Endothelial cell (in vitro differentiated cells): Measurements from ENCODE around the gene ZNF385B. TPM values are rescaled to one million over a fixed set of nuclear protein-coding genes. Genes with fewer than 3 reads are reported as not detected.

Source experiments
- DNase-seq: peaks from one replicate; pipeline ENCODE4 v3.0.0; 2021; ENCODE audit warnings: low spot score
- H3K27ac Mint-ChIP-seq: one replicate; pipeline ENCODE4 v1.8.0; 2021; ENCODE audit warnings: mixed read lengths, inconsistent platforms; ENCODE audit not compliant: unreplicated experiment
- H3K27me3 Mint-ChIP-seq: one replicate; pipeline ENCODE4 v1.8.0; 2021; ENCODE audit warnings: mild to moderate bottlenecking, moderate library complexity, mixed read lengths, inconsistent platforms; ENCODE audit not compliant: unreplicated experiment
- H3K36me3 Mint-ChIP-seq: one replicate; pipeline ENCODE4 v1.8.0; 2021; ENCODE audit warnings: mild to moderate bottlenecking, low read depth, mixed read lengths, inconsistent platforms; ENCODE audit not compliant: unreplicated experiment
- H3K4me1 Mint-ChIP-seq: one replicate; pipeline ENCODE4 v1.8.0; 2021; ENCODE audit warnings: mild to moderate bottlenecking, mixed read lengths, inconsistent platforms; ENCODE audit not compliant: unreplicated experiment
- H3K4me3 Mint-ChIP-seq: one replicate; pipeline ENCODE4 v1.8.0; 2021; ENCODE audit warnings: mild to moderate bottlenecking, mixed read lengths, inconsistent platforms; ENCODE audit not compliant: unreplicated experiment
- H3K9me3 Mint-ChIP-seq: one replicate; pipeline ENCODE4 v1.8.0; 2021; ENCODE audit warnings: mixed read lengths, inconsistent platforms; ENCODE audit not compliant: unreplicated experiment
- total RNA-seq: library from RNA; stranded (reverse); fragmentation: NEBNext Ultra II Directional; extraction: Animal tissue kit (Norgen Biotek cat#: 25700); gene quantifications from one replicate; pipeline ENCODE4 v1.2.1, GENCODE V29; 2021; ENCODE audit not compliant: unreplicated experiment
- TF ChIP-seq, protein P1 (sequence below): fragments of 200-600 bp; sonication (generic); IDR thresholded peaks from one replicate; pipeline ENCODE4 v1.5.0; 2021; ENCODE audit warnings: antibody characterized with exemption; ENCODE audit not compliant: unreplicated experiment

Gene ZNF385B
- total RNA-seq, 1 donor from 2014 or later = 0.49 TPM

GRCh38 chr2:179675435-179675834 is 186.0 kb downstream of the ZNF385B start:
- H3K27ac Mint-ChIP-seq = no peak overlapping the region
- H3K27me3 Mint-ChIP-seq = no peaks in the 10 kb centered on the region
- H3K9me3 Mint-ChIP-seq = no peaks in the 10 kb centered on the region
- DNase-seq = no peak
- H3K4me3 Mint-ChIP-seq = no peak overlapping the region
- no peaks in the 10 kb centered on the region for H3K36me3 Mint-ChIP-seq
- TF ChIP-seq, protein P1, sequence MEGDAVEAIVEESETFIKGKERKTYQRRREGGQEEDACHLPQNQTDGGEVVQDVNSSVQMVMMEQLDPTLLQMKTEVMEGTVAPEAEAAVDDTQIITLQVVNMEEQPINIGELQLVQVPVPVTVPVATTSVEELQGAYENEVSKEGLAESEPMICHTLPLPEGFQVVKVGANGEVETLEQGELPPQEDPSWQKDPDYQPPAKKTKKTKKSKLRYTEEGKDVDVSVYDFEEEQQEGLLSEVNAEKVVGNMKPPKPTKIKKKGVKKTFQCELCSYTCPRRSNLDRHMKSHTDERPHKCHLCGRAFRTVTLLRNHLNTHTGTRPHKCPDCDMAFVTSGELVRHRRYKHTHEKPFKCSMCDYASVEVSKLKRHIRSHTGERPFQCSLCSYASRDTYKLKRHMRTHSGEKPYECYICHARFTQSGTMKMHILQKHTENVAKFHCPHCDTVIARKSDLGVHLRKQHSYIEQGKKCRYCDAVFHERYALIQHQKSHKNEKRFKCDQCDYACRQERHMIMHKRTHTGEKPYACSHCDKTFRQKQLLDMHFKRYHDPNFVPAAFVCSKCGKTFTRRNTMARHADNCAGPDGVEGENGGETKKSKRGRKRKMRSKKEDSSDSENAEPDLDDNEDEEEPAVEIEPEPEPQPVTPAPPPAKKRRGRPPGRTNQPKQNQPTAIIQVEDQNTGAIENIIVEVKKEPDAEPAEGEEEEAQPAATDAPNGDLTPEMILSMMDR = no peak
- peaks cover 5% of the 10 kb centered on the region for H3K4me1 Mint-ChIP-seq

- Mint-ChIP-seq H3K9me3 (no peaks in the 10 kb centered on the region), H3K36me3 (no peaks in the 10 kb centered on the region), H3K4me3 (no peak overlapping the region), H3K27ac (no peak overlapping the region), H3K27me3 (no peaks in the 10 kb centered on the region), H3K4me1 (no peaks in the 10 kb centered on the region)
- TF ChIP-seq, protein P1 = no peak
- DNase-seq = no peak
Measured at GRCh38 chr2:179671043-179671981, 190.1 kb downstream of the ZNF385B start.

DNA sequence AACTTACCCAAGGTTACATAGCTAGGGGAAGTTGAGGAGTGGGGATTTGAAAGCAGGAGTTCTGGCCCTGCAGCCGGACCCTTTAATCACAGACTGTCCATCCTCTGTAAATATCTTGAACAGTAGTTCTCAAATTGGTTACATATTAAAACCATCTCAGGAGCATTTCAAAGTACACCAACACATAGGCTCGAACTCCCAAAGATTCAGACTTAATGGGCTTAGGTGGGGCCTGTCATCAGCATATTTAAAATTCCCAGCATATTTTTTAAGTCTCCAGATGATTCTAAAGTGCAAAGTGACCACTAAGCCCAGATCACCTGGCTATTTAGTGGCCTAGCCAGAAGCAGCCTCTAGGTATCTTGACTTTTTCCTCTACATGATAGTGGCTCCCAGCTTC is 192.2 kb downstream of the ZNF385B start:
- TF ChIP-seq, protein P1 = no peak
- no peaks in the 10 kb centered on the region for H3K27me3 Mint-ChIP-seq
- DNase-seq = no peak
- peaks cover 4% of the 10 kb centered on the region for H3K9me3 Mint-ChIP-seq
- no peaks in the 10 kb centered on the region for H3K36me3 Mint-ChIP-seq
- H3K4me1 Mint-ChIP-seq = no peaks in the 10 kb centered on the region
- no peak overlapping the region for H3K4me3 Mint-ChIP-seq
- no peak overlapping the region for H3K27ac Mint-ChIP-seq

GRCh38 chr2:179664972-179665812 is 196.2 kb downstream of the ZNF385B start:
- Mint-ChIP-seq H3K4me1 (no peaks in the 10 kb centered on the region), H3K4me3 (no peak overlapping the region), H3K27ac (no peak overlapping the region), H3K36me3 (no peaks in the 10 kb centered on the region), H3K27me3 (no peaks in the 10 kb centered on the region), H3K9me3 (peaks cover 4% of the 10 kb centered on the region)
- DNase-seq = no peak
- TF ChIP-seq, protein P1 = no peak

- TF ChIP-seq, protein P1 = no peak
- no peaks in the 10 kb centered on the region for H3K36me3 Mint-ChIP-seq
- no peaks in the 10 kb centered on the region for H3K4me1 Mint-ChIP-seq
- no peak overlapping the region for H3K4me3 Mint-ChIP-seq
- DNase-seq = no peak
- no peak overlapping the region for H3K27ac Mint-ChIP-seq
- no peaks in the 10 kb centered on the region for H3K27me3 Mint-ChIP-seq
- H3K9me3 Mint-ChIP-seq = peaks cover 4% of the 10 kb centered on the region
Measured at GRCh38 chr2:179661986-179662385, 199.4 kb downstream of the ZNF385B start.
